Prostate gland (tissue), 2 donors: ENCODE measurements around the gene CCDC71L. TPM values are rescaled to one million over a fixed set of nuclear protein-coding genes. Genes with fewer than 3 reads are reported as not detected.

ENCODE experiments used
- DNase-seq: peaks from one replicate; pipeline ENCODE4 v3.0.0-alpha.2; 2019; ENCODE audit warnings: low spot score
- H3K27ac ChIP-seq, 2 donors: fragments of 200-600 bp; sonication (generic); 2 replicates each; pipeline ENCODE4 v1.5.1; 2017 to 2019
- H3K27me3 ChIP-seq: fragments of 200-600 bp; sonication (generic); replicated peaks from 2 replicates; pipeline ENCODE4 v1.5.1; 2019; ENCODE audit not compliant: insufficient read depth
- H3K36me3 ChIP-seq, 2 donors: fragments of 200-600 bp; sonication (generic); 1 replicate in 1 of 2; 2 replicates in 1 of 2; pipeline versions ENCODE4 v1.5.1 to v1.8.1; 2017 to 2019
- H3K4me1 ChIP-seq: fragments of 200-600 bp; sonication (generic); replicated peaks from 2 replicates; pipeline ENCODE4 v1.5.1; 2019
- H3K4me3 ChIP-seq, 2 donors: fragments of 200-600 bp; sonication (generic); 2 replicates each; pipeline ENCODE4 v1.5.1; 2017 to 2019
- H3K9me3 ChIP-seq: fragments of 200-600 bp; sonication (generic); 2 replicates; pipeline ENCODE4 v1.5.1; 2017
- CTCF ChIP-seq, 4 experiments: fragments of 200-600 bp in 2 of 4; fragments of 450-650 bp in 2 of 4; sonication (generic) in 2 of 4; IDR thresholded peaks; 1 replicate in 3 of 4; 2 replicates in 1 of 4; pipeline ENCODE4 v1.5.1; 2016 to 2019; ENCODE audit warnings: antibody characterized with exemption in 4 of 4, mild to moderate bottlenecking in 2 of 4, moderate library complexity in 2 of 4
- POLR2A ChIP-seq: fragments of 450-650 bp; IDR thresholded peaks from one replicate; pipeline ENCODE4 v1.6.1; 2016; ENCODE audit warnings: antibody characterized with exemption, mild to moderate bottlenecking
- POLR2AphosphoS5 ChIP-seq: sonication (generic); formaldehyde crosslinking; IDR thresholded peaks from one replicate; pipeline ENCODE4 v1.6.1; 2017; ENCODE audit warnings: antibody characterized with exemption
- whole genome bisulfite sequencing: methylation state at CpG from one replicate; pipeline ENCODE4 v1.1.5; 2018; 5-methylcytosine and 5-hydroxymethylcytosine counted together
- intact Hi-C: fragments of 100-400 bp; cut with DNase I; formaldehyde crosslinking; loops from one replicate; pipeline ENCODE4 v1.14.2; 2022
- total RNA-seq, 2 donors: library from RNA; depleted of rRNA; stranded (reverse); fragments of >200 nt; gene quantifications; one replicate each; pipeline ENCODE4 v1.1.0, GENCODE V29; 2016

Gene CCDC71L
- total RNA-seq, 2 donors from 2014 or later, result 10.1 to 24.2 TPM

DNA sequence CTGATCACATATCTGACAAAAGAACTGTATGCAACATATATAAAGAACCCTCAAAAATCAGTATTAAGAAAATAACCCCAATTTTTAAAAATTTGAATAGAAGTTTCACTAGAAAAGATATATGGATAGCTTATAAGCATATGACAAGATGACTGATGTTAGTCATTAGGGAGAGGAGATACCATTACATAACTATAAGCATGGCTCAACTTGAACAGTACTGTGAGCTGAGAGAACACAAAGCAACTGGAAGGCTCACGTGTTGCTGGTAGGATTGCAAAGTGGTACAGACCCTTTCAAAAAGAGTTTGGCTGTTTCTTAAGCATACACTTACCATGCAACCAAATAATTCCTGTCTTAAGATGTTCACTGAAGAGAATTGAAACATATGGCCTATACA is 14.7 kb downstream of the CCDC71L start:
- Histone ChIP-seq H3K27me3 (no peaks in the 10 kb centered on the region), H3K4me1 (no peaks in the 10 kb centered on the region), H3K27ac (no peak overlapping the region), H3K9me3 (no peaks in the 10 kb centered on the region), H3K36me3 (no peaks in the 10 kb centered on the region), H3K4me3 (no peak overlapping the region)
- intact Hi-C loops, result no loop called here
- TF ChIP-seq POLR2A (no peak), CTCF (IDR thresholded peaks at IDR 0.05) (no peak), POLR2AphosphoS5 (no peak)
- DNase-seq, result no peak
- WGBS, result 92% methylated on average over 1 of the region's 1 CpG

DNA sequence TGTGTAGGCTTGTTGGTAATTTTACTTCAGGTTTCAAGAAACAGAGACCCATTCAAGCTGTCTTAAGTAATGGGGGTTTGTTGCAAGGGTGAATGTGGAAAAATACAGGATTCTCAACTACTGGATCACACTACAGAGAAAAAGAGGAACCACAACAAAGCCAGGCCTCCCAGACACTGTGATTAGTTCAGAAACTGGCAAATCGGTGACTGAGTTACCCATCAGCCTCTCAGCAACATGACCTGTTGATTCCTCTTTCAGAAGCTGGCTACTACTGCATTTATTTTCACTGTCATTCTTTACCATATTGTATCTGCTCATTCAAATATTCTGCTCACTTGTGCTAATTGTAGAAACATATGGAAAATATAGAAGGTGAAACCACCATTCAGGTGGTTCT is 16.0 kb downstream of the CCDC71L start:
- Histone ChIP-seq H3K4me1 (no peaks in the 10 kb centered on the region), H3K36me3 (no peaks in the 10 kb centered on the region), H3K27me3 (no peaks in the 10 kb centered on the region), H3K9me3 (no peaks in the 10 kb centered on the region), H3K4me3 (no peak overlapping the region), H3K27ac (no peak overlapping the region)
- 84% methylated on average over 1 of the region's 1 CpG for WGBS
- intact Hi-C loops, result no loop called here
- DNase-seq, result no peak
- no peak for TF ChIP-seq CTCF (IDR thresholded peaks at IDR 0.05)
- TF ChIP-seq POLR2A, result no peak
- no peak for TF ChIP-seq POLR2AphosphoS5

DNA sequence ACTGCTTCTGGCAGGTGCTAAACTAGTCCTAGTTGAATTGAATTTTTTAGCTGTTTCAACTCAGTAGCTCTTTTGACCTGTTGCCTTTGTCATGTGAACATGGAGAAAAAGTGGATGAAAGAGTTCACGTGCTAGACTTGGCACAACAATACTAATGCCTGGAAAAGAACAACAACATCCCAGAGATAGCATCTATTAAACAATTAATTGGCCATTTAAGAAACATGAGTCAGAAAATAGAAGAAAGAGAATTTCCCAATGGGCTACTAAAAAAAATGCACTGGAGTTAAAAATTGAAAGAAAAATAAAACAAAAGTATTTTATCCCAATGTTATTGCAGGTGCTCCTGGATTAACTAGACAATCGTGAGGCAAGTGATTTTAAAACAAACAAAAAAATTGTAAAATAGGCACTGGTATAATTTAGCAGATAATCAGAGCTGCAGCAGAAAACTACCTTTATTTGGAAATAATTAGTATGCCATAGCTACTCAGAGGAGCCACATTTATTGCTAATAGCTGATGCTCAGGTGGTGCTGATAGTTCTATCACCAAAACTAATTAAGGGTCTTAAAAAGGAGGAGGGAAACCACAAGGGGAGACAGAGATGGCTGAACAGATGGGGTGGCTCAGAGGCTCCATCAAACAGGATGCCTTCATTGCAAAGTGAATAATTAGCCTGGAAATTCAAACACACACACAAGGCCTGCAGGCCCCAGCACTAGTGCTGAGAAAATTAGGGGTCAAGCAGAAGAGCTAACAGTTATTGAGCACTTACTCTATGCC is 17.6 kb downstream of the CCDC71L start:
- H3K4me1 ChIP-seq, result no peaks in the 10 kb centered on the region
- intact Hi-C loops, result no loop called here
- no peak overlapping the region for H3K27ac ChIP-seq
- no peak for DNase-seq
- TF ChIP-seq POLR2AphosphoS5 (no peak), CTCF (IDR thresholded peaks at IDR 0.05) (no peak), POLR2A (no peak)
- H3K9me3 ChIP-seq, result no peaks in the 10 kb centered on the region
- H3K27me3 ChIP-seq, result no peaks in the 10 kb centered on the region
- no peak overlapping the region for H3K4me3 ChIP-seq
- no peaks in the 10 kb centered on the region for H3K36me3 ChIP-seq
- 19% methylated on average over 2 of the region's 2 CpGs for WGBS

- no peak for TF ChIP-seq POLR2AphosphoS5
- TF ChIP-seq CTCF (IDR thresholded peaks at IDR 0.05), result no peak
- TF ChIP-seq POLR2A, result no peak
- intact Hi-C loops, result no loop called here
- Histone ChIP-seq H3K4me1 (no peaks in the 10 kb centered on the region), H3K27me3 (no peaks in the 10 kb centered on the region), H3K36me3 (no peaks in the 10 kb centered on the region), H3K27ac (no peak overlapping the region), H3K9me3 (no peaks in the 10 kb centered on the region), H3K4me3 (no peak overlapping the region)
- no peak for DNase-seq
- WGBS, result 97% methylated on average over 3 of the region's 3 CpGs
Observed at GRCh38 chr7:106641416-106641815, 19.5 kb downstream of the CCDC71L start.
